GM21576 (cell line): ENCODE data around the gene COQ2.

Experiments used
- ATAC-seq: cut with Tn5 transposase; IDR thresholded peaks from one replicate; pipeline ENCODE4 v1.9.1; 2021; ENCODE audit warnings: mild to moderate bottlenecking, moderate library complexity; ENCODE audit not compliant: unreplicated experiment

The COQ2 gene

DNA sequence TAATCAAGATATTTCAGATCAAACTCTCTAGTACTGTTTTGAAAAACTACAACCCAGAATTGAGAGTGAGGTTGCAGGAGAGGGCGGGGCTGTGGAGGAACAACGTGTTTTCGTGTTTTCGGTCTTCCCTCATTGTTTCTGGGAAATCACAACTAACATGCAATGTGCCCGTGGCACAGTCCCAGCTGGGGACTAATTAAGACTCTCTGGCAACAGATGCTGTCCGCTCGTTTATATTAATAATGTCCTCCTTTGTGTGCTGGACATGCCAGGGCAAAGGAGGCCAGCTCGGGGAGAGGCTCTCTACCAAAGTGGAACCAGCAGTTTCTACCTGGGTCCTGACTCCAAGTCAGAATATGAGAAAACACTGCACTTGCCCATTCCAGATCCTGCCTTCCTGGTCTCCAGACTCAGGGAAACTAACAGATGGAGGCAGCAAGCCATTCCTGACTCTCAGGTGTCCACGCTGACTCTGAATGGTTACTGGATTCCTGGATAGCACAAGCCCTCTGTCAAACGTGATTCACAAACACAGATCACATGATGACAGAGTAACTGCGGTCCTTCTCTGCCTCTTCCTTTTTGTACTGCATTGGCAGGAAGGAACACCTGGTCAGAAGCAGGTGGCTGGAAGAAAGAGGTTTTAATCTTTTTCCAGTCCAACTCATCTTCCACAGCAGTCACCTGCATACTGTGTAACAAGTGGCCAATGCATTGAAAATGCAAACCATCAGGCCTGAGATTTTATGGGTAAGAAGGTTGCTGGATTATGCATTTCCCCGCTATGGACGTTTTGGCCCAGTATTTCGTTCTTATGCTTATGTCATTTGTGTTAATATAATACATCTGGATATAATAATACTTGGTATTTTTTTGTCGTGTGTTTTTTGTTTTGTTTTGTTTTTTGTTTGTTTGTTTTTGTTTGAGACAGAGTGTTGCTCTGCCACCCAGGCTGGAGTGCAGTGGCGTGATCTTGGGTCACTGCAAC lies 65.0 kb downstream of the COQ2 start:
- peak; percentile 24 for ATAC-seq

DNA sequence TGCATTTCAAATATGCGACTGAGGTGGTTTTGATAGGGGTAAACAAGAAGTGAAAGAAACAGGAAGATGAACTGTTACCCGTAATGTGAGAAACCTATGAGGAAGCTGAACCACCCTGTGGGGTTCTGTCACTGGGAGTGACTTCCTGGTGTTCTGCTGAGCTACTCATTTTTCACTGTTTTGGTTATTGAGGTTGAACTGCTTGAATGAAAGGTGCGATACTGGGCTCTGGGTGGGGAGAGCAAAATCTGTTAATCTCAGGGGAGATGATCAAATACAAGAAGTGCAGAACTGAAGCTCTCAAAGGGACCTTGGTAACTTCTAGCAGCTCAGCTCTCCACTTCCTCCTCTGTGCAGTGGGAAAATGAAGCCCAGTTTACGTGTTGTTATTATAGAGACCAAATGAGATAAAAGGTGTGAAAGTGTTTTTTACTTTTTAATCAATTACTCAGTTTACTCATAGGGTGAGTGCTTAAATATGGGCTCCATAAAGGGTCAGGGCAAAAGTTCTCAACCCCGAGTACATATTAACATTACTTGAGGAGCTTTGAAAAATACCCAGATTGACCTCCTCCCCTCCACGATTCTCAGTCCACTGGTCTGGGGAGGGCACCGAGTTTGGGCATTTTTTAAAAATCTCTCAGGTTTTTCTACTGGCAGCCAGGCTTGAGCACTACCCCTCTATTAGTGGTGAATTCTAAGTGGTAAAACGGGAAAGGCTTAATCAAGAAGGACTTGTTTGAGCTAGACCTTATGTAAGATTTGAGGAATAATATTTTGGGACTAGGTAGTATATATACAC lies 66.7 kb downstream of the COQ2 start:
- peak; percentile 72 for ATAC-seq

DNA sequence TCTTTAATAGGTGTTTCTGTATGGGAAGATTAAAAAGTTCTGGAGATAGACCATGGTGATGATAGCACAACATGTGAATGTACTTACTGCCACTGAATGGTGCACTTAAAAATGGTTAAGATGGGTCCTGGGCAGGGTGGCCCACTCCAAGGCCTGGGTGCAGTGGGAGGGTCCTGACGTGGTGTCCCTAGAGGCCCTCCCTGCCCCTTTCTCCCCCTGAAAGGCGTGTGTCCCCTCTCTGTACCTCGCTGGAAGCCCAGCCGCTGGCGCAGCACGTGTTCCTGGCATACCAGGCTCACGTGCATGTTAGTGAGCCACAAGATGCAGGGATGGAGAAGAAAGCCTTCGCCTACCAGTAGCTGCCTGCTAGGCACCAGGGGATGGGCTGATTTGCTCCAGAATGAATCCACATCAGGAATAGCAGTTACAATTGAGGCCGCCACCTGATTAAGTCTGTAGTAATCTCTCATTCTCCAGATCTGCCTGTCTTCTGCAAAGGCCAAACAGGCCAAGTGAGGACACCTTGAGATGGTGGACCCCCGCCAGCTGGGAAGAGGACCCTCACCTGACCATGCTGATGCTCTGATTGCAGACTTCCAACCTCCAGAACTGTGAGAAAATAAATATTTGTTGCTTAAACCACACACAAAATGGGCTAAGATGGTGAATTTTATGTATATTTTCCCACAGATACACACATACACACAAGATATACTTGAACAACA lies 67.5 kb downstream of the COQ2 start:
- ATAC-seq = no peak

DNA sequence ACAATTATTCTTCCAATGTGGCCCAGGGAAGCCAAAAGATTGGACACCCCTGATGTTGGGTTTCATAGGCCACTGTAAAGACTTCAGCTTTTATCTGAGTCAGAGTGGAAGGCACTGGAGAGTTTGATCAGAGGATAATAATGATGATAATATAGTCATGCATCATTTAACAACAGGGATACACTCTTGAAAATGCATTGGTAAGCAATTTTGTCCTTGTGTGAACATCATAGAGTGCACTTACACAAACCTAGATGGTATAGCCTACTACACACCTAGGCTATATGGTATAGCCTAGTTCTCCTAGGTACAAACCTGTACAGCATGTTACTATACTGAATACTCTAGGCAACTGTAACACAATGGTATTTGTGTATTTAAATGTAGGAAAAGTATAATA lies 70.5 kb downstream of the COQ2 start:
- ATAC-seq = no peak
